ENCODE data around the gene AQP1. TPM values are rescaled to one million over a fixed set of nuclear protein-coding genes. Genes with fewer than 3 reads are reported as not detected.

AQP1 gene
- polyA plus RNA-seq, 1 donor (not counting 4 experiments of a cell fraction or from before 2014, with no cell fraction given) = 0.07 TPM

- no peak for FAIRE-seq
- Histone ChIP-seq H4K20me1 (ENCODE audit: control insufficient read depth, extremely low read depth, insufficient read depth, low read length) (no peaks in the 10 kb centered on the region), H3K36me3 (ENCODE audit: control insufficient read depth in 2 of 2, extremely low read depth in 1 of 2, insufficient read depth in 2 of 2, low read length in 2 of 2) (no peaks in the 10 kb centered on the region), H3K4me2 (ENCODE audit: control insufficient read depth, extremely low read depth, insufficient read depth, low read depth, low read length) (no peak overlapping the region), H2AFZ (ENCODE audit: control insufficient read depth, low read length) (no peak overlapping the region), H3K4me1 (ENCODE audit: control insufficient read depth, extremely low read depth, insufficient read depth, low read length) (peaks cover 8% of the 10 kb centered on the region), H3K9me3 (ENCODE audit: control insufficient read depth, low read depth, low read length) (no peaks in the 10 kb centered on the region), H3K4me3 (ENCODE audit: control insufficient read depth in 2 of 3, extremely low read depth in 1 of 3, insufficient read depth in 2 of 3, low read depth in 1 of 3, low read length in 3 of 3) (no peak overlapping the region), H3K27me3 (ENCODE audit: control insufficient read depth, extremely low read depth, insufficient read depth, low read length) (no peaks in the 10 kb centered on the region), H3K9me1 (ENCODE audit: control insufficient read depth, extremely low read depth, insufficient read depth, low read length) (no peaks in the 10 kb centered on the region), H3K27ac (ENCODE audit: control insufficient read depth, insufficient read depth, low read length) (no peak overlapping the region), H3K79me2 (ENCODE audit: control insufficient read depth, insufficient read depth, low read length) (no peaks in the 10 kb centered on the region), H3K9ac (ENCODE audit: control insufficient read depth, extremely low read depth, insufficient read depth, low read length) (no peak overlapping the region)
- no peak for TF ChIP-seq EZH2 (IDR thresholded peaks at IDR 0.05; ENCODE audit: low read length)
- no peak for TF ChIP-seq CTCF (optimal IDR thresholded peaks at IDR 0.05 in 1 of 3, IDR thresholded peaks at IDR 0.05 in 1 of 3, conservative IDR thresholded peaks at IDR 0.05 in 1 of 3; ENCODE audit: extremely low read depth in 1 of 3, insufficient read depth in 2 of 3, low read length in 3 of 3)
- no peak for DNase-seq (ENCODE audit: low read depth, low spot score)
- dilution Hi-C loops (cut with MboI; ENCODE audit: extremely low pct_ligation_motif_present, low sequenced_read_pairs) = no loop called here
These were observed 6.3 kb upstream of the AQP1 start for GRCh38 chr7:30905078-30906012.

- no peak for TF ChIP-seq CTCF (optimal IDR thresholded peaks at IDR 0.05 in 1 of 3, IDR thresholded peaks at IDR 0.05 in 1 of 3, conservative IDR thresholded peaks at IDR 0.05 in 1 of 3; ENCODE audit: extremely low read depth in 1 of 3, insufficient read depth in 2 of 3, low read length in 3 of 3)
- TF ChIP-seq EZH2 (IDR thresholded peaks at IDR 0.05; ENCODE audit: low read length) = no peak
- Histone ChIP-seq H4K20me1 (ENCODE audit: control insufficient read depth, extremely low read depth, insufficient read depth, low read length) (no peaks in the 10 kb centered on the region), H3K36me3 (ENCODE audit: control insufficient read depth in 2 of 2, extremely low read depth in 1 of 2, insufficient read depth in 2 of 2, low read length in 2 of 2) (no peaks in the 10 kb centered on the region), H3K4me2 (ENCODE audit: control insufficient read depth, extremely low read depth, insufficient read depth, low read depth, low read length) (no peak overlapping the region), H3K27ac (ENCODE audit: control insufficient read depth, insufficient read depth, low read length) (no peak overlapping the region), H3K27me3 (ENCODE audit: control insufficient read depth, extremely low read depth, insufficient read depth, low read length) (no peaks in the 10 kb centered on the region), H3K4me1 (ENCODE audit: control insufficient read depth, extremely low read depth, insufficient read depth, low read length) (peaks cover 8% of the 10 kb centered on the region), H3K9ac (ENCODE audit: control insufficient read depth, extremely low read depth, insufficient read depth, low read length) (no peak overlapping the region), H3K4me3 (ENCODE audit: control insufficient read depth in 2 of 3, extremely low read depth in 1 of 3, insufficient read depth in 2 of 3, low read depth in 1 of 3, low read length in 3 of 3) (no peak overlapping the region), H2AFZ (ENCODE audit: control insufficient read depth, low read length) (no peak overlapping the region), H3K9me1 (ENCODE audit: control insufficient read depth, extremely low read depth, insufficient read depth, low read length) (no peaks in the 10 kb centered on the region), H3K9me3 (ENCODE audit: control insufficient read depth, low read depth, low read length) (no peaks in the 10 kb centered on the region), H3K79me2 (ENCODE audit: control insufficient read depth, insufficient read depth, low read length) (no peaks in the 10 kb centered on the region)
- FAIRE-seq (no peak), DNase-seq (ENCODE audit: low read depth, low spot score) (no peak)
- dilution Hi-C loops (cut with MboI; ENCODE audit: extremely low pct_ligation_motif_present, low sequenced_read_pairs) = no loop called here
These were observed 5.6 kb upstream of the AQP1 start for GRCh38 chr7:30906014-30906413.
